HFFc6 (cell line): ENCODE data around the gene SERPINC1. TPM values are rescaled to one million over a fixed set of nuclear protein-coding genes. Genes with fewer than 3 reads are reported as not detected.

Experiments used
- DNase-seq: peaks from one replicate; pipeline ENCODE4 v3.0.0-alpha.2; 2018
- H3K27ac Mint-ChIP-seq: 2 replicates; pipeline ENCODE4 v1.8.0; 2020; ENCODE audit warnings: mild to moderate bottlenecking, mixed read lengths
- H3K27me3 Mint-ChIP-seq: 2 replicates; pipeline ENCODE4 v1.8.0; 2021; ENCODE audit warnings: mild to moderate bottlenecking, moderate library complexity, mixed read lengths; ENCODE audit not compliant: insufficient read depth
- H3K36me3 Mint-ChIP-seq: 2 replicates; pipeline ENCODE4 v1.8.0; 2021; ENCODE audit warnings: low read depth, mixed read lengths
- H3K4me1 Mint-ChIP-seq: 2 replicates; pipeline ENCODE4 v1.8.0; 2020; ENCODE audit warnings: low read depth, mixed read lengths
- H3K4me3 Mint-ChIP-seq: 2 replicates; pipeline ENCODE4 v1.8.0; 2020; ENCODE audit warnings: mild to moderate bottlenecking, moderate library complexity, mixed read lengths
- H3K9me3 Mint-ChIP-seq: 2 replicates; pipeline ENCODE4 v1.8.0; 2020; ENCODE audit warnings: mild to moderate bottlenecking, mixed read lengths
- total RNA-seq, 6 experiments: library from RNA; stranded (reverse); fragmentation: NEBNext Ultra II Directional; extraction: Animal tissue kit (Norgen Biotek cat#: 25700); gene quantifications; 2 replicates in 1 of 6; 3 replicates in 5 of 6; pipeline ENCODE4 v1.2.3, GENCODE V29; 2021
- TF ChIP-seq, protein P1 (sequence below): fragments of 200-600 bp; sonication (generic); IDR thresholded peaks from 2 replicates; pipeline ENCODE4 v1.5.0; 2021; ENCODE audit warnings: antibody characterized with exemption, mild to moderate bottlenecking

The SERPINC1 gene
- total RNA-seq, 6 experiments from 2014 or later = 0.12 to 0.39 (median 0.29) TPM; not detected in 1

GRCh38 chr1:173903827-173904531, 13.1 kb downstream of the SERPINC1 start:
- Mint-ChIP-seq H3K36me3 (peaks cover 5% of the 10 kb centered on the region; the same call in 1 of the 2 replicates), H3K4me1 (peaks cover 6% of the 10 kb centered on the region; the same call in 1 of the 2 replicates), H3K9me3 (no peaks in the 10 kb centered on the region), H3K27ac (no peak overlapping the region), H3K4me3 (no peak overlapping the region), H3K27me3 (no peaks in the 10 kb centered on the region)
- DNase-seq = no peak
- TF ChIP-seq, protein P1, sequence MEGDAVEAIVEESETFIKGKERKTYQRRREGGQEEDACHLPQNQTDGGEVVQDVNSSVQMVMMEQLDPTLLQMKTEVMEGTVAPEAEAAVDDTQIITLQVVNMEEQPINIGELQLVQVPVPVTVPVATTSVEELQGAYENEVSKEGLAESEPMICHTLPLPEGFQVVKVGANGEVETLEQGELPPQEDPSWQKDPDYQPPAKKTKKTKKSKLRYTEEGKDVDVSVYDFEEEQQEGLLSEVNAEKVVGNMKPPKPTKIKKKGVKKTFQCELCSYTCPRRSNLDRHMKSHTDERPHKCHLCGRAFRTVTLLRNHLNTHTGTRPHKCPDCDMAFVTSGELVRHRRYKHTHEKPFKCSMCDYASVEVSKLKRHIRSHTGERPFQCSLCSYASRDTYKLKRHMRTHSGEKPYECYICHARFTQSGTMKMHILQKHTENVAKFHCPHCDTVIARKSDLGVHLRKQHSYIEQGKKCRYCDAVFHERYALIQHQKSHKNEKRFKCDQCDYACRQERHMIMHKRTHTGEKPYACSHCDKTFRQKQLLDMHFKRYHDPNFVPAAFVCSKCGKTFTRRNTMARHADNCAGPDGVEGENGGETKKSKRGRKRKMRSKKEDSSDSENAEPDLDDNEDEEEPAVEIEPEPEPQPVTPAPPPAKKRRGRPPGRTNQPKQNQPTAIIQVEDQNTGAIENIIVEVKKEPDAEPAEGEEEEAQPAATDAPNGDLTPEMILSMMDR = no peak

GRCh38 chr1:173900992-173901391, 16.1 kb downstream of the SERPINC1 start:
- Mint-ChIP-seq H3K4me1 (peaks cover 6% of the 10 kb centered on the region; the same call in 1 of the 2 replicates), H3K4me3 (no peak overlapping the region), H3K36me3 (peaks cover 5% of the 10 kb centered on the region; the same call in 1 of the 2 replicates), H3K9me3 (no peaks in the 10 kb centered on the region), H3K27ac (no peak overlapping the region), H3K27me3 (no peaks in the 10 kb centered on the region; the same call in 1 of the 2 replicates)
- TF ChIP-seq, protein P1 = no peak
- DNase-seq = no peak

GRCh38 chr1:173900427-173900826, 16.7 kb downstream of the SERPINC1 start:
- TF ChIP-seq, protein P1 = no peak
- DNase-seq = no peak
- Mint-ChIP-seq H3K4me1 (peaks cover 6% of the 10 kb centered on the region; the same call in 1 of the 2 replicates), H3K27ac (no peak overlapping the region), H3K9me3 (no peaks in the 10 kb centered on the region), H3K27me3 (no peaks in the 10 kb centered on the region; the same call in 1 of the 2 replicates), H3K36me3 (peaks cover 5% of the 10 kb centered on the region; the same call in 1 of the 2 replicates), H3K4me3 (no peak overlapping the region)

DNA sequence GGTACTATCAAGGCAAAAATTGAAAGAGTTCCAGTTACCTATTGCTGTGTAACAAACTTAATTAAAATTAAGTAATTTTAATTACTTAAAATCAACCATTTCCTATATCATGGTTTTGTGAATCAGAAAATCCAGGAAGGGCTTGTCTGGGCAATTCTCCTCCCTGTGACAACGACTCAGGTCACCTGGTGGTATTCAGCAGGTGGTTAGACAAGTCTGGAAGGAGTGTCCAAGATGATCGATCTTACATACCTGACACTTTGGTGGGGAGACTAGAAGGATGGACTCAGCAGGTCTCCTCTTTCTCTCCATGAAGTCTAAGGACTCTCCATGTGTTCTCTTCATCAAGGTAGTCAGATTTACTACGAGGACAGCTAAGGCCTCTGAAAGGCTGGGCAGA, 22.9 kb downstream of the SERPINC1 start:
- Mint-ChIP-seq H3K4me3 (no peak overlapping the region), H3K9me3 (no peaks in the 10 kb centered on the region), H3K36me3 (peaks cover 5% of the 10 kb centered on the region; the same call in 1 of the 2 replicates), H3K27ac (no peak overlapping the region), H3K27me3 (no peaks in the 10 kb centered on the region; the same call in 1 of the 2 replicates), H3K4me1 (no peaks in the 10 kb centered on the region)
- DNase-seq = no peak
- TF ChIP-seq, protein P1 = no peak

DNA sequence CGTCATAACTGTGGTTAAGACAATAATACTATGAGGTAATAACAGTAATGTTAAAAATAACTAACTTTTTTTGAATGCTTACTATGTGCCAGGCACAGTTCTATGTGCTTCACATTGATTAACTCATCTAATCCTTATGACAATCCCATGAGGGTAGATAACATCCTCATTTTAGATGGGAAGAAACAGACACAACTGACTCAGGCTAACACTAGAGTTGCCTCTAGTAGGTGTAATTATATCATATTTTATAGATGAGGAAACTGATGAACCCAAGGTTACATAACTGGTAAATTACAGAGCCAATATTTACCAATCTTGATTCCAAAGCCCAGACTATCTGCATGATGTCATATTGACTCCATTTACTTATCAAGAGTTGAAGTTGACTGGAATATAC, 23.5 kb downstream of the SERPINC1 start:
- Mint-ChIP-seq H3K4me1 (no peaks in the 10 kb centered on the region), H3K4me3 (no peak overlapping the region), H3K36me3 (peaks cover 5% of the 10 kb centered on the region; the same call in 1 of the 2 replicates), H3K27me3 (no peaks in the 10 kb centered on the region), H3K9me3 (no peaks in the 10 kb centered on the region), H3K27ac (no peak overlapping the region)
- TF ChIP-seq, protein P1 = no peak
- no peak for DNase-seq
